ENCODE data around the gene TMEM95. TPM values are rescaled to one million over a fixed set of nuclear protein-coding genes. Genes with fewer than 3 reads are reported as not detected.
A peak's percentile ranks its signal among the peaks of the same experiment; 100 is the strongest.

TMEM95 gene
- total and polyA plus RNA-seq, 2 donors (not counting 1 experiment from before 2014, with no cell fraction given) = not detected

DNA sequence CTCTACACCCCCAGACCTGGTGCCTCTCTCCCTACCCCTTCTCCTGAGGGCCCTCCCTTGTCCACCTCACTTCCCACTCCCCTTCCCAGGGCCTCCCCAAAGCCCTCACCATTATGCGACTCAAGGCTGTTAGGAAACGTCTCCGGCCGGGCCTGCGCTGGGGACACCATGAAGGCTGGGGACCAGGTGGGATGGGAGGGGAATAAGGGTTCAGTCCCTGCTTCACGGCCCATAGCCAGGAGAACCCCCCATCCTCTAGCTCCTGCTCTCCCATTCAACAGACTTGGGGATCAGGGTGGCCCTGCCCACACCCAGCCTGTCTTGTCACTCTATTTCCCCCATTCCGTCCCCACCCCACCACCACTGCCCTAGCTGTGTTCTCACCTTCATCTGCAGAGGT is 27.9 kb upstream of the TMEM95 start:
- H3K9ac ChIP-seq (ENCODE audit: insufficient read depth, low read length) = no peak overlapping the region

DNA sequence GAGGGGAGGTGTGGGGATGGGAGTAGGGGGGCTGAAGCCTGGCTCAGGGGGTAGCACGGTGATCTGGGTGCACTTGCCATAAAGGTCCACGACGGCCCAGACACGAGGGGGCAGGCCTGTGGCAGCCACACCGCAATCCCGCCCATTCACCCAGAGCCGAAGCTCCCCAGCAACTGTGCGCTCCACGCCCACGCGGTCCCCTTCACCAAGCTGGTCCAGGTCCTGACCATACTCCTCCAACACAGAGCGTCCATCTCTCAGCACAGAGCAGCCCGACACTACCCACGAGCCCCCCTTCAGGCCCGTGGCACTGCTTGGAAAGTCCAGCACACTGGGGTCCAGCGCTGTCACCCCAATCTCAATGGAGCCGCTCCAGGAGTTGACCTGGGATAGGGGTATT is 27.5 kb upstream of the TMEM95 start:
- H3K9ac ChIP-seq (ENCODE audit: insufficient read depth, low read length) = no peak overlapping the region
- H3K4me2 ChIP-seq (ENCODE audit: extremely low read depth, insufficient read depth, low read length) = no peak overlapping the region
- H3K27me3 ChIP-seq (ENCODE audit: control insufficient read depth, insufficient read depth, low read length) = peaks cover 7% of the 10 kb centered on the region
- H3K9me3 ChIP-seq (ENCODE audit: control insufficient read depth, insufficient read depth, low read depth, low read length) = no peaks in the 10 kb centered on the region
- H3K27ac ChIP-seq (ENCODE audit: insufficient read depth, low read length) = no peak overlapping the region
- peaks cover 16% of the 10 kb centered on the region for H3K36me3 ChIP-seq (ENCODE audit: control insufficient read depth, insufficient read depth, low read length)
- no peak for DNase-seq (ENCODE audit: low read depth in 2 of 2)
- no peak for TF ChIP-seq EZH2 (IDR thresholded peaks at IDR 0.05; ENCODE audit: low read length, missing control alignments)
- TF ChIP-seq, protein P1, sequence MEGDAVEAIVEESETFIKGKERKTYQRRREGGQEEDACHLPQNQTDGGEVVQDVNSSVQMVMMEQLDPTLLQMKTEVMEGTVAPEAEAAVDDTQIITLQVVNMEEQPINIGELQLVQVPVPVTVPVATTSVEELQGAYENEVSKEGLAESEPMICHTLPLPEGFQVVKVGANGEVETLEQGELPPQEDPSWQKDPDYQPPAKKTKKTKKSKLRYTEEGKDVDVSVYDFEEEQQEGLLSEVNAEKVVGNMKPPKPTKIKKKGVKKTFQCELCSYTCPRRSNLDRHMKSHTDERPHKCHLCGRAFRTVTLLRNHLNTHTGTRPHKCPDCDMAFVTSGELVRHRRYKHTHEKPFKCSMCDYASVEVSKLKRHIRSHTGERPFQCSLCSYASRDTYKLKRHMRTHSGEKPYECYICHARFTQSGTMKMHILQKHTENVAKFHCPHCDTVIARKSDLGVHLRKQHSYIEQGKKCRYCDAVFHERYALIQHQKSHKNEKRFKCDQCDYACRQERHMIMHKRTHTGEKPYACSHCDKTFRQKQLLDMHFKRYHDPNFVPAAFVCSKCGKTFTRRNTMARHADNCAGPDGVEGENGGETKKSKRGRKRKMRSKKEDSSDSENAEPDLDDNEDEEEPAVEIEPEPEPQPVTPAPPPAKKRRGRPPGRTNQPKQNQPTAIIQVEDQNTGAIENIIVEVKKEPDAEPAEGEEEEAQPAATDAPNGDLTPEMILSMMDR (conservative IDR thresholded peaks at IDR 0.05 in 1 of 2, IDR thresholded peaks at IDR 0.05 in 1 of 2; ENCODE audit: low read depth in 1 of 2, low read length in 2 of 2) = no peak
- H2AFZ ChIP-seq (ENCODE audit: low read length) = no peak overlapping the region
- no peaks in the 10 kb centered on the region for H3K4me1 ChIP-seq (ENCODE audit: control insufficient read depth, extremely low read depth, insufficient read depth, low read length)
- H3K79me2 ChIP-seq (ENCODE audit: control insufficient read depth, insufficient read depth, low read length) = peaks cover 6% of the 10 kb centered on the region
- H4K20me1 ChIP-seq (ENCODE audit: control insufficient read depth, extremely low read depth, insufficient read depth, low read length) = no peaks in the 10 kb centered on the region
- no peak overlapping the region for H3K4me3 ChIP-seq (replicated peaks in 1 of 4; ENCODE audit: control extremely low read depth in 1 of 4, insufficient read depth in 1 of 4, low read depth in 3 of 4, low read length in 4 of 4)

More for the DNA sequence above, 27.9 kb upstream of the TMEM95 start:
- DNase-seq (ENCODE audit: low read depth in 2 of 2) = no peak
- Histone ChIP-seq H3K27ac (ENCODE audit: insufficient read depth, low read length) (no peak overlapping the region), H3K79me2 (ENCODE audit: control insufficient read depth, insufficient read depth, low read length) (peaks cover 6% of the 10 kb centered on the region), H4K20me1 (ENCODE audit: control insufficient read depth, extremely low read depth, insufficient read depth, low read length) (no peaks in the 10 kb centered on the region), H3K4me1 (ENCODE audit: control insufficient read depth, extremely low read depth, insufficient read depth, low read length) (no peaks in the 10 kb centered on the region), H2AFZ (ENCODE audit: low read length) (no peak overlapping the region), H3K4me3 (replicated peaks in 1 of 4; ENCODE audit: control extremely low read depth in 1 of 4, insufficient read depth in 1 of 4, low read depth in 3 of 4, low read length in 4 of 4) (no peak overlapping the region), H3K9me3 (ENCODE audit: control insufficient read depth, insufficient read depth, low read depth, low read length) (no peaks in the 10 kb centered on the region), H3K36me3 (ENCODE audit: control insufficient read depth, insufficient read depth, low read length) (peaks cover 18% of the 10 kb centered on the region), H3K4me2 (ENCODE audit: extremely low read depth, insufficient read depth, low read length) (no peak overlapping the region), H3K27me3 (ENCODE audit: control insufficient read depth, insufficient read depth, low read length) (peaks cover 3% of the 10 kb centered on the region)
- TF ChIP-seq, protein P1 (conservative IDR thresholded peaks at IDR 0.05 in 1 of 2, IDR thresholded peaks at IDR 0.05 in 1 of 2; ENCODE audit: low read depth in 1 of 2, low read length in 2 of 2) = no peak
- no peak for TF ChIP-seq EZH2 (IDR thresholded peaks at IDR 0.05; ENCODE audit: low read length, missing control alignments)

DNA sequence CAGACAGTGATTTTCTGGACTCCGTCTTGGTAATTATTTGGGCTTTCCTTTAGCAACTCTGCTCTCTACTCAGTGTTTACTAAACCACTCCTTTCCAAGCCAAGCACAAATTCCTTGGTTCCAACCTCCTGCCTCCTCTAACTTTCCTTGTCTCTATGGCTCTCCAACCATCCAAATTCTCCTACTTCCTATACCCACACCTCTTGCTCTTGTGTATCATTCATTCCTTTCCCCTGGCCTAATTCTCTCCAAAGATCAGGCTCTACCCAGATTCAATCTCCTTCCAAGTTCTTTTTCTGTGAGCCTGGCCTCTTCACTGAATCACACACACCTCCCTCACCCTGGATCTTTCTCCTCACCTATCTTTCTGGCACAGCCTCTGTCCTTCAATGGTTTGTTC is 26.9 kb upstream of the TMEM95 start:
- Histone ChIP-seq H2AFZ (ENCODE audit: low read length) (no peak overlapping the region), H3K4me1 (ENCODE audit: control insufficient read depth, extremely low read depth, insufficient read depth, low read length) (no peaks in the 10 kb centered on the region), H3K4me3 (replicated peaks in 1 of 4; ENCODE audit: control extremely low read depth in 1 of 4, insufficient read depth in 1 of 4, low read depth in 3 of 4, low read length in 4 of 4) (peak overlapping the region in 3 of 4 experiments; percentile 54 to 88 (median 86)), H3K27ac (ENCODE audit: insufficient read depth, low read length) (no peak overlapping the region), H4K20me1 (ENCODE audit: control insufficient read depth, extremely low read depth, insufficient read depth, low read length) (no peaks in the 10 kb centered on the region), H3K4me2 (ENCODE audit: extremely low read depth, insufficient read depth, low read length) (peak overlapping the region; percentile 66), H3K9ac (ENCODE audit: insufficient read depth, low read length) (no peak overlapping the region), H3K79me2 (ENCODE audit: control insufficient read depth, insufficient read depth, low read length) (peaks cover 6% of the 10 kb centered on the region), H3K27me3 (ENCODE audit: control insufficient read depth, insufficient read depth, low read length) (peaks cover 7% of the 10 kb centered on the region), H3K36me3 (ENCODE audit: control insufficient read depth, insufficient read depth, low read length) (peaks cover 14% of the 10 kb centered on the region), H3K9me3 (ENCODE audit: control insufficient read depth, insufficient read depth, low read depth, low read length) (no peaks in the 10 kb centered on the region)
- no peak for DNase-seq (ENCODE audit: low read depth in 2 of 2)
- TF ChIP-seq, protein P1 (conservative IDR thresholded peaks at IDR 0.05 in 1 of 2, IDR thresholded peaks at IDR 0.05 in 1 of 2; ENCODE audit: low read depth in 1 of 2, low read length in 2 of 2) = no peak
- TF ChIP-seq EZH2 (IDR thresholded peaks at IDR 0.05; ENCODE audit: low read length, missing control alignments) = no peak
